H1 (cell line): ENCODE results near the gene KCNT1. TPM values are rescaled to one million over a fixed set of nuclear protein-coding genes. Genes with fewer than 3 reads are reported as not detected.

ENCODE experiments used
- CTCF ChIA-PET: fragments of 300-600 bp; sonication (Branson Sonifier 250); formaldehyde crosslinking; loops from one replicate; lab custom pipeline; 2021; ENCODE audit not compliant: partially characterized antibody; lab: Charles Lee
- POLR2A ChIA-PET: fragments of 300-600 bp; sonication (Branson Sonifier 250); formaldehyde crosslinking; loops from one replicate; lab custom pipeline; 2021; ENCODE audit warnings: inconsistent platforms; ENCODE audit not compliant: partially characterized antibody; lab: Charles Lee
- DNase-seq, 2 experiments: peaks; one replicate each; pipeline versions ENCODE4 v3.0.0 to v3.0.0-alpha.2; 2010 to 2022; ENCODE audit warnings: low spot score in 2 of 2, low read depth in 1 of 2, mixed read lengths in 1 of 2
- FAIRE-seq: peaks from 2 replicates; lab custom pipeline; 2011; peaks lifted over from hg19 to GRCh38; lab: Jason Lieb, UNC
- H2AFZ ChIP-seq: 2 replicates; pipeline ENCODE4 v1.8.1; 2012; ENCODE audit warnings: low read length, inconsistent platforms
- H2AK5ac ChIP-seq: 2 replicates; pipeline ENCODE4 v1.6.1; 2013; ENCODE audit warnings: low read depth, low read length
- H2BK120ac ChIP-seq: replicated peaks from 2 replicates; pipeline ENCODE3; 2013; ENCODE audit warnings: low read depth, low read length, inconsistent platforms
- H2BK12ac ChIP-seq: 2 replicates; pipeline ENCODE4 v1.6.1; 2013; ENCODE audit warnings: low read depth, low read length
- H2BK15ac ChIP-seq: 2 replicates; pipeline ENCODE4 v1.6.1; 2013; ENCODE audit warnings: low read length
- H2BK20ac ChIP-seq: 2 replicates; pipeline ENCODE4 v1.6.1; 2013; ENCODE audit warnings: low read length
- H2BK5ac ChIP-seq: 2 replicates; pipeline ENCODE4 v1.6.1; 2013; ENCODE audit warnings: low read depth, low read length
- H3K14ac ChIP-seq: 2 replicates; pipeline ENCODE4 v1.6.1; 2013; ENCODE audit warnings: inconsistent platforms; ENCODE audit not compliant: insufficient read length
- H3K18ac ChIP-seq: 2 replicates; pipeline ENCODE4 v1.6.1; 2013; ENCODE audit warnings: low read length; ENCODE audit errors: extremely low read depth
- H3K23ac ChIP-seq: 2 replicates; pipeline ENCODE4 v1.6.1; 2013; ENCODE audit warnings: inconsistent platforms; ENCODE audit not compliant: insufficient read length
- H3K23me2 ChIP-seq: 2 replicates; pipeline ENCODE4 v1.6.1; 2013; ENCODE audit warnings: low read depth, low read length
- H3K27ac ChIP-seq: 2 replicates; pipeline ENCODE4 v1.6.1; 2011; ENCODE audit warnings: low read depth, low read length, inconsistent platforms
- H3K27me3 ChIP-seq, 4 experiments: replicated peaks in 1 of 4; 1 replicate in 1 of 4; 2 replicates in 3 of 4; pipeline versions ENCODE4 v1.6.1 to v1.8.1; 2011 to 2013; ENCODE audit warnings: low read length in 3 of 4, mild to moderate bottlenecking in 3 of 4, inconsistent platforms in 2 of 4, mixed read lengths in 2 of 4, moderate library complexity in 1 of 4; ENCODE audit not compliant: control insufficient read depth in 3 of 4, insufficient read depth in 3 of 4; ENCODE audit errors: extremely low read depth in 1 of 4
- H3K36me3 ChIP-seq, 4 experiments: 2 replicates each; pipeline versions ENCODE4 v1.6.1 to v1.8.1; 2011 to 2013; ENCODE audit warnings: mild to moderate bottlenecking in 4 of 4, low read length in 3 of 4, moderate library complexity in 2 of 4, control low read depth in 1 of 4, inconsistent platforms in 1 of 4; ENCODE audit not compliant: insufficient read depth in 4 of 4, control insufficient read depth in 2 of 4
- H3K4ac ChIP-seq: replicated peaks from 2 replicates; pipeline ENCODE3; 2013; ENCODE audit warnings: low read length, low read depth, mixed read lengths, inconsistent platforms; ENCODE audit not compliant: insufficient read length
- H3K4me1 ChIP-seq, 4 experiments: replicated peaks in 1 of 4; 1 replicate in 1 of 4; 2 replicates in 3 of 4; pipeline versions ENCODE4 v1.6.1 to v1.8.1; 2011 to 2013; ENCODE audit warnings: low read length in 3 of 4, inconsistent platforms in 2 of 4, mixed read lengths in 1 of 4; ENCODE audit not compliant: insufficient read depth in 4 of 4, control insufficient read depth in 3 of 4
- H3K4me2 ChIP-seq, 2 experiments: 2 replicates each; pipeline versions ENCODE4 v1.6.1 to v1.8.1; 2011 to 2013; ENCODE audit warnings: low read depth in 2 of 2, low read length in 2 of 2, control low read depth in 1 of 2, inconsistent platforms in 1 of 2, mild to moderate bottlenecking in 1 of 2; ENCODE audit not compliant: insufficient read depth in 1 of 2
- H3K4me3 ChIP-seq, 4 experiments: fragments of 200-600, 300-600 bp in 1 of 4; sonication (generic), shearing (Covaris generic), sonication (Bioruptor Twin) in 1 of 4; 2 replicates each; pipeline versions ENCODE4 v1.5.1 to v1.8.1; 2011 to 2016; ENCODE audit warnings: low read length in 4 of 4, low read depth in 3 of 4, control low read depth in 2 of 4, inconsistent platforms in 2 of 4, mild to moderate bottlenecking in 2 of 4, mixed read lengths in 1 of 4, moderate library complexity in 1 of 4; ENCODE audit not compliant: insufficient read depth in 2 of 4; ENCODE audit errors: extremely low read depth in 1 of 4
- H3K56ac ChIP-seq: replicated peaks from 2 replicates; pipeline ENCODE3; 2013; ENCODE audit warnings: low read depth, mild to moderate bottlenecking, mixed read lengths, low read length, inconsistent platforms; ENCODE audit not compliant: insufficient read length
- H3K79me1 ChIP-seq: 2 replicates; pipeline ENCODE4 v1.6.1; 2013; ENCODE audit warnings: low read depth, low read length, control low read depth
- H3K79me2 ChIP-seq, 2 experiments: 2 replicates each; pipeline versions ENCODE4 v1.6.1 to v1.8.1; 2012 to 2013; ENCODE audit warnings: low read length in 2 of 2, mild to moderate bottlenecking in 2 of 2, inconsistent platforms in 1 of 2; ENCODE audit not compliant: insufficient read depth in 2 of 2, control insufficient read depth in 1 of 2
- H3K9ac ChIP-seq, 4 experiments: replicated peaks in 1 of 4; 1 replicate in 1 of 4; 2 replicates in 3 of 4; pipeline versions ENCODE4 v1.6.1 to v1.8.1; 2011 to 2013; ENCODE audit warnings: low read depth in 3 of 4, low read length in 3 of 4, control low read depth in 2 of 4, mild to moderate bottlenecking in 2 of 4, moderate library complexity in 2 of 4, inconsistent platforms in 1 of 4; ENCODE audit errors: extremely low read depth in 1 of 4
- H3K9me3 ChIP-seq, 2 experiments: 2 replicates each; pipeline versions ENCODE4 v1.6.1 to v1.8.1; 2012 to 2013; ENCODE audit warnings: mild to moderate bottlenecking in 2 of 2, moderate library complexity in 2 of 2, control low read depth in 1 of 2, inconsistent platforms in 1 of 2, low read depth in 1 of 2, low read length in 1 of 2, mixed read lengths in 1 of 2; ENCODE audit not compliant: insufficient read depth in 2 of 2
- H4K20me1 ChIP-seq, 2 experiments: replicated peaks in 1 of 2; 2 replicates each; pipeline versions ENCODE3 to v1.8.1; 2011 to 2013; ENCODE audit warnings: inconsistent platforms in 2 of 2, low read length in 2 of 2, mild to moderate bottlenecking in 1 of 2; ENCODE audit not compliant: insufficient read depth in 2 of 2, control insufficient read depth in 1 of 2
- H4K5ac ChIP-seq: 2 replicates; pipeline ENCODE4 v1.6.1; 2013; ENCODE audit warnings: low read length, low read depth, mixed read lengths, inconsistent platforms; ENCODE audit not compliant: insufficient read length
- H4K8ac ChIP-seq: 2 replicates; pipeline ENCODE4 v1.8.0; 2013; ENCODE audit warnings: mild to moderate bottlenecking, moderate library complexity, low read length, inconsistent platforms; ENCODE audit not compliant: insufficient read depth; ENCODE audit errors: extremely low read depth
- H4K91ac ChIP-seq: replicated peaks from 2 replicates; pipeline ENCODE3; 2013; ENCODE audit warnings: low read length, mixed read lengths, inconsistent platforms; ENCODE audit not compliant: insufficient read length
- ASH2L ChIP-seq: fragments of 200-600, 300-600 bp; sonication (generic); IDR thresholded peaks from one replicate; pipeline ENCODE4 v1.7.1; 2017; ENCODE audit warnings: low read length
- FOSL1 ChIP-seq: IDR thresholded peaks from 2 replicates; pipeline ENCODE4 v1.6.1; 2011; ENCODE audit warnings: mild to moderate bottlenecking, low read depth, low read length, moderate library complexity; ENCODE audit not compliant: insufficient read depth
- JUN ChIP-seq: IDR thresholded peaks from 2 replicates; pipeline ENCODE4 v1.6.1; 2011; ENCODE audit warnings: low read depth, mild to moderate bottlenecking, improper control_type of control experiment, low read length
- JUND ChIP-seq: IDR thresholded peaks from 2 replicates; pipeline ENCODE4 v1.6.1; 2011; ENCODE audit warnings: mild to moderate bottlenecking, improper control_type of control experiment, low read length
- POLR2AphosphoS5 ChIP-seq: IDR thresholded peaks from 2 replicates; pipeline ENCODE4 v1.6.1; 2011; ENCODE audit warnings: low read depth, low read length
- RAD21 ChIP-seq, 2 experiments: IDR thresholded peaks in 1 of 2; conservative IDR thresholded peaks in 1 of 2; 2 replicates each; pipeline ENCODE4 v1.6.1; 2011; ENCODE audit warnings: low read depth in 2 of 2, low read length in 2 of 2, improper control_type of control experiment in 1 of 2, inconsistent platforms in 1 of 2, mild to moderate bottlenecking in 1 of 2, moderate library complexity in 1 of 2
- ZNF274 ChIP-seq: IDR thresholded peaks from 2 replicates; pipeline ENCODE4 v1.7.0; 2012; ENCODE audit warnings: low read length, borderline replicate concordance; ENCODE audit errors: extremely low read depth
- polyA plus RNA-seq, 7 experiments: library from polyadenylated mRNA; depleted of rRNA in 3 of 7; stranded (reverse) in 5 of 7; unstranded in 2 of 7; fragments of >200 nt in 5 of 7; fragments of 200-250 nt in 2 of 7; gene quantifications; 1 replicate in 5 of 7; 2 replicates in 1 of 7; 4 replicates in 1 of 7; pipeline versions ENCODE4 v1.2.1 to v1.2.3, GENCODE V29; 2011 to 2013; ENCODE audit warnings: missing spikeins in 2 of 7, mixed read lengths in 2 of 7
- total RNA-seq: library from RNA; stranded (reverse); fragmentation: NEBNext Ultra II Directional; extraction: Animal tissue kit (Norgen Biotek cat#: 25700); gene quantifications from 2 replicates; pipeline ENCODE4 v1.2.1, GENCODE V29; 2021
- TF ChIP-seq, protein P1 (sequence below): IDR thresholded peaks from 2 replicates; pipeline ENCODE4 v1.6.1; 2011; ENCODE audit warnings: low read depth, mild to moderate bottlenecking, low read length; ENCODE audit not compliant: insufficient read depth

The KCNT1 gene
- total and polyA plus RNA-seq, 2 of the 8 experiments (the other 6 are each of a cell fraction or from before 2014, with no cell fraction given): 0.13 to 0.20 TPM

DNA sequence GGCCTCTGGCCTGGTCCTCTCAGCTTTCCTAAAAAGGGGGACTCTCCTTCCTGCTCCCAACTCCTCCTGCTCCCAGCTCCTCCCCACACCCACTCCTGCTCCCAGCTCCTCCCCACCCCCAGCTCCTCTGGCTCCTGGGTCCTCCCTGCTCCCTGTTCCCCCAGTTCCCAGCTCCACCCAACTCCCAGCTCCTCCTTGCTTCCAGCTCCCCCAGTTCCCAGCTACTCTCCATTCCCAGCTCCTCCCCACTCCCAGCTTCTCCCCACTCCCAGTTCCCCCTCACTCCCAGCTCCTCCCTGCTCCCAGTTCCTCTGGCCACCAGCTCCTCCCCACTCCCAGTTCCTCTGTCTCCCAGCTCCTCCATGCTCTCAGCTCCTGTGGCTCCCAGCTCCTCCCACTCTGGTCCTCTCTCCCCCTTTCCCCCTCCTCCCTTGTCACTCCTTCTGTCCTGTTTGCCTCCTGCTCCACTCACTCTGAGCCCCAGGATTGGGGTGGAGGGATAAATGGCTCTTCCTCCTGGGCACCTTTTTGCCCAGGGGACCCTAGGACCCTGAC is 75.7 kb downstream of the KCNT1 start:
- POLR2A ChIA-PET: no interaction called here

More for the DNA sequence above, 75.7 kb downstream of the KCNT1 start:
- no peaks in the 10 kb centered on the region for H3K79me2 ChIP-seq
- no peak overlapping the region for H3K4me2 ChIP-seq
- no peak overlapping the region for H3K14ac ChIP-seq
- H4K5ac ChIP-seq: no peak overlapping the region
- H2BK120ac ChIP-seq: no peak overlapping the region
- no peak overlapping the region for H3K18ac ChIP-seq
- H3K27me3 ChIP-seq: no peaks in the 10 kb centered on the region
- H3K36me3 ChIP-seq: no peaks in the 10 kb centered on the region; a peak in 1 of 8 replicates
- DNase-seq (no peak), FAIRE-seq (no peak)
- peaks cover 0 to 7% of the 10 kb centered on the region in 2 experiments for H4K20me1 ChIP-seq
- H2BK15ac ChIP-seq: no peak overlapping the region
- no peaks in the 10 kb centered on the region for H3K79me1 ChIP-seq
- H4K8ac ChIP-seq: peak overlapping the region; percentile 86; the same call in 1 of the 2 replicates
- CTCF ChIA-PET: interaction anchor here (0.6 to 2.3 kb wide), 8 partner anchors 11 to 894 kb away, joined by 3 to 13 read pairs (median 4); partner anchors contain the start of gene DNLZ
- H4K91ac ChIP-seq: no peak overlapping the region
- no peak overlapping the region for H3K4me3 ChIP-seq
- no peak overlapping the region for H2BK20ac ChIP-seq
- H2BK12ac ChIP-seq: no peak overlapping the region
- no peaks in the 10 kb centered on the region; a peak in 1 of 7 replicates for H3K4me1 ChIP-seq
- no peaks in the 10 kb centered on the region for H3K9me3 ChIP-seq
- H3K4ac ChIP-seq: no peak overlapping the region
- H3K27ac ChIP-seq: no peak overlapping the region
- TF ChIP-seq ASH2L (no peak), POLR2AphosphoS5 (no peak), RAD21 (IDR thresholded peaks at IDR 0.05 in 1 of 2, conservative IDR thresholded peaks at IDR 0.05 in 1 of 2; ENCODE audit: low read depth in 2 of 2, low read length in 2 of 2) (no peak), JUND (no peak), ZNF274 (no peak), FOSL1 (no peak), JUN (no peak)
- TF ChIP-seq, protein P1, sequence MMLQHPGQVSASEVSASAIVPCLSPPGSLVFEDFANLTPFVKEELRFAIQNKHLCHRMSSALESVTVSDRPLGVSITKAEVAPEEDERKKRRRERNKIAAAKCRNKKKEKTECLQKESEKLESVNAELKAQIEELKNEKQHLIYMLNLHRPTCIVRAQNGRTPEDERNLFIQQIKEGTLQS: no peak
- H3K23me2 ChIP-seq: peaks cover 6% of the 10 kb centered on the region; the same call in 1 of the 2 replicates
- no peak overlapping the region for H3K23ac ChIP-seq
- no peak overlapping the region for H3K56ac ChIP-seq
- no peak overlapping the region for H2AFZ ChIP-seq
- no peak overlapping the region for H2AK5ac ChIP-seq
- no peak overlapping the region for H3K9ac ChIP-seq
- no peak overlapping the region for H2BK5ac ChIP-seq
